Activated T-helper 1 cell treated with Interleukin-2 at 50 U/mL for 16 hours (primary cell): ENCODE data around the gene ZNF638.

ENCODE experiments used
- DNase-seq: peaks from one replicate; pipeline ENCODE4 v3.0.0-alpha.2; 2020; ENCODE audit warnings: low read depth

Gene ZNF638

GRCh38 chr2:71336802-71337201 is 5.2 kb downstream of the ZNF638 start:
- no peak for DNase-seq

- no peak for DNase-seq
These were observed 6.2 kb downstream of the ZNF638 start for GRCh38 chr2:71337776-71338175.

- DNase-seq = no peak
These were observed 8.1 kb downstream of the ZNF638 start for GRCh38 chr2:71339685-71340084.

- no peak for DNase-seq
These were observed 8.6 kb downstream of the ZNF638 start for GRCh38 chr2:71340176-71340575.

- no peak for DNase-seq
These were observed 10.1 kb downstream of the ZNF638 start for GRCh38 chr2:71341645-71342044.

- DNase-seq = no peak
These were observed 14.5 kb downstream of the ZNF638 start for GRCh38 chr2:71346065-71346464.

GRCh38 chr2:71347517-71347916 is 15.9 kb downstream of the ZNF638 start:
- DNase-seq = no peak

GRCh38 chr2:71348302-71348701 is 16.7 kb downstream of the ZNF638 start:
- no peak for DNase-seq

GRCh38 chr2:71353248-71353647 is 21.7 kb downstream of the ZNF638 start:
- no peak for DNase-seq

GRCh38 chr2:71358931-71359671 is 27.5 kb downstream of the ZNF638 start:
- no peak for DNase-seq

GRCh38 chr2:71360434-71360975 is 28.9 kb downstream of the ZNF638 start:
- DNase-seq = no peak

- DNase-seq = no peak
These were observed 30.0 kb downstream of the ZNF638 start for GRCh38 chr2:71361631-71362030.

- DNase-seq = no peak
These were observed 30.9 kb downstream of the ZNF638 start for GRCh38 chr2:71362447-71362846.

GRCh38 chr2:71370015-71370414 is 38.4 kb downstream of the ZNF638 start:
- no peak for DNase-seq

GRCh38 chr2:71372042-71372441 is 40.5 kb downstream of the ZNF638 start:
- no peak for DNase-seq

- DNase-seq = no peak
These were observed 47.5 kb downstream of the ZNF638 start for GRCh38 chr2:71379086-71379485.

- no peak for DNase-seq
These were observed 49.1 kb downstream of the ZNF638 start for GRCh38 chr2:71380665-71381064.

- no peak for DNase-seq
These were observed 53.4 kb downstream of the ZNF638 start for GRCh38 chr2:71385012-71385411.

GRCh38 chr2:71388214-71388613 is 56.6 kb downstream of the ZNF638 start:
- no peak for DNase-seq

- DNase-seq = no peak
These were observed 57.9 kb downstream of the ZNF638 start for GRCh38 chr2:71389384-71390072.

- DNase-seq = no peak
These were observed 61.6 kb downstream of the ZNF638 start for GRCh38 chr2:71393216-71393615.

GRCh38 chr2:71395471-71395870 is 63.9 kb downstream of the ZNF638 start:
- DNase-seq = no peak

GRCh38 chr2:71402427-71402826 is 70.8 kb downstream of the ZNF638 start:
- DNase-seq = no peak
